Neutrophil (primary cell): ENCODE results near the gene MX1.

Experiments used
- H3K27ac ChIP-seq: fragments of 200-600 bp; sonication (generic); 2 replicates; pipeline ENCODE4 v1.5.1; 2016; ENCODE audit warnings: mild to moderate bottlenecking, moderate library complexity
- H3K27me3 ChIP-seq: fragments of 200-600 bp; sonication (generic); 2 replicates; pipeline ENCODE4 v1.6.0; 2016; ENCODE audit warnings: mild to moderate bottlenecking
- H3K36me3 ChIP-seq: fragments of 200-600 bp; sonication (generic); 2 replicates; pipeline ENCODE4 v1.5.1; 2017
- H3K4me1 ChIP-seq, 2 experiments: fragments of 200-600 bp in 1 of 2; sonication (generic) in 1 of 2; 1 replicate in 1 of 2; 2 replicates in 1 of 2; pipeline versions ENCODE4 v1.5.1 to v1.6.1; 2013 to 2016; ENCODE audit warnings: low read depth in 1 of 2, low read length in 1 of 2, mild to moderate bottlenecking in 1 of 2, moderate library complexity in 1 of 2; ENCODE audit not compliant: control insufficient read depth in 1 of 2, insufficient read depth in 1 of 2
- H3K4me3 ChIP-seq, 2 experiments: fragments of 200-600 bp in 1 of 2; sonication (generic) in 1 of 2; 1 replicate in 1 of 2; 2 replicates in 1 of 2; pipeline ENCODE4 v1.5.1; 2013 to 2016; ENCODE audit warnings: low read depth in 1 of 2, low read length in 1 of 2, mild to moderate bottlenecking in 1 of 2, moderate library complexity in 1 of 2
- H3K9me3 ChIP-seq: fragments of 200-600 bp; sonication (generic); 2 replicates; pipeline ENCODE4 v1.5.1; 2016
- CTCF ChIP-seq: fragments of 200-600 bp; sonication (generic); IDR thresholded peaks from 2 replicates; pipeline ENCODE4 v1.5.1; 2016; ENCODE audit warnings: antibody characterized with exemption

The MX1 gene

GRCh38 chr21:41500363-41500762, 74.3 kb downstream of the MX1 start:
- no peaks in the 10 kb centered on the region for H3K4me1 ChIP-seq
- H3K27me3 ChIP-seq: peaks cover 65% of the 10 kb centered on the region
- H3K27ac ChIP-seq: no peak overlapping the region
- no peaks in the 10 kb centered on the region for H3K36me3 ChIP-seq
- no peaks in the 10 kb centered on the region for H3K9me3 ChIP-seq
- H3K4me3 ChIP-seq: no peak overlapping the region
- no peak for TF ChIP-seq CTCF

- H3K4me1 ChIP-seq: no peaks in the 10 kb centered on the region
- no peaks in the 10 kb centered on the region for H3K36me3 ChIP-seq
- H3K27me3 ChIP-seq: peaks cover 71% of the 10 kb centered on the region
- H3K27ac ChIP-seq: no peak overlapping the region
- no peaks in the 10 kb centered on the region for H3K9me3 ChIP-seq
- no peak for TF ChIP-seq CTCF
- no peak overlapping the region for H3K4me3 ChIP-seq
Measured at GRCh38 chr21:41500931-41501381, 74.9 kb downstream of the MX1 start.

- Histone ChIP-seq H3K36me3 (no peaks in the 10 kb centered on the region), H3K27me3 (peaks cover 81% of the 10 kb centered on the region), H3K4me3 (no peak overlapping the region), H3K27ac (no peak overlapping the region), H3K4me1 (no peaks in the 10 kb centered on the region), H3K9me3 (no peaks in the 10 kb centered on the region)
- no peak for TF ChIP-seq CTCF
Measured at GRCh38 chr21:41501919-41502318, 75.9 kb downstream of the MX1 start.

- H3K4me1 ChIP-seq: no peaks in the 10 kb centered on the region
- no peaks in the 10 kb centered on the region for H3K36me3 ChIP-seq
- TF ChIP-seq CTCF: no peak
- H3K27ac ChIP-seq: no peak overlapping the region
- no peaks in the 10 kb centered on the region for H3K9me3 ChIP-seq
- no peak overlapping the region for H3K4me3 ChIP-seq
- peaks cover 87% of the 10 kb centered on the region for H3K27me3 ChIP-seq
Measured at GRCh38 chr21:41503331-41503730, 77.3 kb downstream of the MX1 start.

GRCh38 chr21:41504030-41504429, 78.0 kb downstream of the MX1 start:
- H3K36me3 ChIP-seq: no peaks in the 10 kb centered on the region
- H3K9me3 ChIP-seq: no peaks in the 10 kb centered on the region
- H3K4me3 ChIP-seq: no peak overlapping the region
- H3K27ac ChIP-seq: no peak overlapping the region
- peaks cover 89% of the 10 kb centered on the region for H3K27me3 ChIP-seq
- H3K4me1 ChIP-seq: no peaks in the 10 kb centered on the region
- no peak for TF ChIP-seq CTCF

GRCh38 chr21:41506005-41506594, 80.1 kb downstream of the MX1 start:
- Histone ChIP-seq H3K27me3 (peaks cover 96% of the 10 kb centered on the region), H3K4me3 (no peak overlapping the region), H3K4me1 (no peaks in the 10 kb centered on the region)

More at GRCh38 chr21:41506005-41506594, 80.1 kb downstream of the MX1 start:
- no peaks in the 10 kb centered on the region for H3K9me3 ChIP-seq
- no peaks in the 10 kb centered on the region for H3K36me3 ChIP-seq
- no peak for TF ChIP-seq CTCF
- H3K27ac ChIP-seq: no peak overlapping the region
